Thoracic aorta (tissue), 2 donors: ENCODE results near the gene CHMP2A. TPM values are rescaled to one million over a fixed set of nuclear protein-coding genes. Genes with fewer than 3 reads are reported as not detected.

Source experiments
- ATAC-seq: fragments of 150-250 bp; one replicate; pipeline ENCODE4 v1.8.0; 2017; ENCODE audit warnings: low read depth; ENCODE audit not compliant: insufficient number of reproducible peaks, low FRiP score
- DNase-seq: peaks from one replicate; pipeline ENCODE4 v3.0.0-alpha.2; 2020; ENCODE audit warnings: low spot score
- H3K27ac ChIP-seq, 2 donors: fragments of 200-600 bp; sonication (generic); 1 replicate in 1 of 2; 2 replicates in 1 of 2; pipeline ENCODE4 v1.5.1; 2016; ENCODE audit warnings: mild to moderate bottlenecking in 2 of 2, moderate library complexity in 2 of 2
- H3K27me3 ChIP-seq: fragments of 200-600 bp; sonication (generic); replicated peaks from 2 replicates; pipeline ENCODE4 v1.6.0; 2016; ENCODE audit warnings: mild to moderate bottlenecking; ENCODE audit not compliant: insufficient read depth
- H3K36me3 ChIP-seq: fragments of 200-600 bp; sonication (generic); one replicate; pipeline ENCODE4 v1.5.1; 2016
- H3K4me1 ChIP-seq, 2 donors: fragments of 200-600 bp; sonication (generic); 1 replicate in 1 of 2; 2 replicates in 1 of 2; pipeline versions ENCODE4 v1.5.1 to v1.6.0; 2016; ENCODE audit warnings: low read depth in 2 of 2, mild to moderate bottlenecking in 1 of 2; ENCODE audit not compliant: control insufficient read depth in 1 of 2
- H3K4me3 ChIP-seq: fragments of 200-600 bp; sonication (generic); 2 replicates; pipeline ENCODE4 v1.5.1; 2016; ENCODE audit warnings: mild to moderate bottlenecking
- H3K9me3 ChIP-seq: fragments of 200-600 bp; sonication (generic); 2 replicates; pipeline ENCODE4 v1.5.1; 2016
- total RNA-seq, 2 donors: library from RNA; depleted of rRNA; stranded (reverse); fragments of >200 nt; gene quantifications; one replicate each; pipeline versions ENCODE4 v1.1.0 to v1.2.3, GENCODE V29; 2016
- TF ChIP-seq, protein P1 (sequence below): fragments of 200-600 bp; sonication (generic); IDR thresholded peaks from one replicate; pipeline ENCODE4 v1.5.1; 2019; ENCODE audit warnings: antibody characterized with exemption

Gene CHMP2A
- total RNA-seq, 2 donors from 2014 or later, result 90.3 to 98.8 TPM

DNA sequence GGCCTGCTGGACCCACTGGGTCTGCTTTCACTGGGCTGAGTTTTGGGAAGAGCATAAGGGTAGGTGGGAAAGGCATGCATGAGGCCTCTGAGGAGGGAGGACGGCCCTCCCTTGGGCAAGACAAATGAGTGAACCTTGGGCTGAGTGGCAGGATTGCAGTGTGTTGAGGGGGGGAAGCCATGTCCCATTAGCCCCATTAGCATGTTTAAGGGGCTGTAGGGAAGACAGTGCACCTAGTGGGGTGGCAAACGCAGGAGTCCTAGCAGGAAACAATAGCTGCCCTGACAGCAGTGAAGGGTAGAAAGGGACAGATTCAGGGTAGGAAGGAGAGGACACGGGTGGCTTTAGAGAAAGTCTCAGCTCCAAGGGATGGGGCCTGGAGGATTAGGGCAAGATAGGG is 32.2 kb downstream of the CHMP2A start:
- no peak for ATAC-seq
- no peak for DNase-seq
- TF ChIP-seq, protein P1, sequence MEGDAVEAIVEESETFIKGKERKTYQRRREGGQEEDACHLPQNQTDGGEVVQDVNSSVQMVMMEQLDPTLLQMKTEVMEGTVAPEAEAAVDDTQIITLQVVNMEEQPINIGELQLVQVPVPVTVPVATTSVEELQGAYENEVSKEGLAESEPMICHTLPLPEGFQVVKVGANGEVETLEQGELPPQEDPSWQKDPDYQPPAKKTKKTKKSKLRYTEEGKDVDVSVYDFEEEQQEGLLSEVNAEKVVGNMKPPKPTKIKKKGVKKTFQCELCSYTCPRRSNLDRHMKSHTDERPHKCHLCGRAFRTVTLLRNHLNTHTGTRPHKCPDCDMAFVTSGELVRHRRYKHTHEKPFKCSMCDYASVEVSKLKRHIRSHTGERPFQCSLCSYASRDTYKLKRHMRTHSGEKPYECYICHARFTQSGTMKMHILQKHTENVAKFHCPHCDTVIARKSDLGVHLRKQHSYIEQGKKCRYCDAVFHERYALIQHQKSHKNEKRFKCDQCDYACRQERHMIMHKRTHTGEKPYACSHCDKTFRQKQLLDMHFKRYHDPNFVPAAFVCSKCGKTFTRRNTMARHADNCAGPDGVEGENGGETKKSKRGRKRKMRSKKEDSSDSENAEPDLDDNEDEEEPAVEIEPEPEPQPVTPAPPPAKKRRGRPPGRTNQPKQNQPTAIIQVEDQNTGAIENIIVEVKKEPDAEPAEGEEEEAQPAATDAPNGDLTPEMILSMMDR, result no peak

DNA sequence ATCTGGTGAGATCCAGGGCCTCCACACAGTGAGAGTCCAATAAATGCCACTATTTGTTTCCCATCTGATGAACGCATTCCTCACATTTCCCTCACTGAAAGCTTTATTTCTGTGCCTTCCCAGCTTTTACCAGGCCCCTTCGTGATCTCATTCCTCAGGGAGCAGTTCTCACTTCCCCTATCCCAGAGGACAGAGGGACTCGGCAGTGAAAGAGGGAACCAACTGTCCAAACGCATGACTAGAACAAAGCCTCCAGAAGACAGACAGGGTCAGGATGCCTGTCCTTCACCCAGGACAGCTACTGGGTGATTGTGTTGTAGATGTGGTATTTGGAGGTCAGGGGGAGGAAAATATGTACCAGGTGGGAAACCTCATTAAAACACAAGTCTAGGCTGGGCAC is 33.3 kb downstream of the CHMP2A start:
- H3K4me1 ChIP-seq, result peaks cover 13 to 23% of the 10 kb centered on the region in 2 donors
- H3K27me3 ChIP-seq, result no peaks in the 10 kb centered on the region
- TF ChIP-seq, protein P1, result no peak
- H3K9me3 ChIP-seq, result no peaks in the 10 kb centered on the region
- H3K36me3 ChIP-seq, result peaks cover 9% of the 10 kb centered on the region
- H3K27ac ChIP-seq, result peak overlapping the region in 1 of 2 donors; percentile 27
- no peak for ATAC-seq
- no peak overlapping the region for H3K4me3 ChIP-seq
- DNase-seq, result no peak

More for the DNA sequence above, 32.2 kb downstream of the CHMP2A start:
- Histone ChIP-seq H3K27ac (no peak overlapping the region), H3K36me3 (no peaks in the 10 kb centered on the region), H3K27me3 (no peaks in the 10 kb centered on the region), H3K4me1 (peaks cover 8 to 20% of the 10 kb centered on the region in 2 donors), H3K9me3 (no peaks in the 10 kb centered on the region), H3K4me3 (no peak overlapping the region)

DNA sequence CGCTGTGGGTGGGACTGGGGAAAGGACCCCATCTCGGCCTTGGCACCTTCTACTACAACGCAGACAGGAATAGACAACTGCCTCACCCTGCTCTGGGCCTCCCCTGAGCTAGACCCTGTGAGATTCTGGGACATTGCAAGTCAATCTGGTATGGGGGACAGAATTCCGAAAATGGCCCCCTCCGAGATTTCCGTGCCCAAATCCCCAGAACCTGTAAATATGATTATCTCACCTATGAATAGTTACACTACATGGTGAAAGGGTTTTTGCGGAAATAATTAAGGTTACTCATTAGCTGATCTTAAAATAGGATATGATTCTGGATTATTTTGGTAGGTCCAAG is 34.7 kb downstream of the CHMP2A start:
- no peaks in the 10 kb centered on the region for H3K9me3 ChIP-seq
- TF ChIP-seq, protein P1, result no peak
- ATAC-seq (no peak), DNase-seq (no peak)
- H3K36me3 ChIP-seq, result peaks cover 21% of the 10 kb centered on the region
- peak overlapping the region; percentile 94 to 98 for H3K27ac ChIP-seq
- peak overlapping the region; percentile 97 for H3K4me3 ChIP-seq
- peaks cover 13 to 28% of the 10 kb centered on the region in 2 donors for H3K4me1 ChIP-seq
- no peaks in the 10 kb centered on the region for H3K27me3 ChIP-seq

DNA sequence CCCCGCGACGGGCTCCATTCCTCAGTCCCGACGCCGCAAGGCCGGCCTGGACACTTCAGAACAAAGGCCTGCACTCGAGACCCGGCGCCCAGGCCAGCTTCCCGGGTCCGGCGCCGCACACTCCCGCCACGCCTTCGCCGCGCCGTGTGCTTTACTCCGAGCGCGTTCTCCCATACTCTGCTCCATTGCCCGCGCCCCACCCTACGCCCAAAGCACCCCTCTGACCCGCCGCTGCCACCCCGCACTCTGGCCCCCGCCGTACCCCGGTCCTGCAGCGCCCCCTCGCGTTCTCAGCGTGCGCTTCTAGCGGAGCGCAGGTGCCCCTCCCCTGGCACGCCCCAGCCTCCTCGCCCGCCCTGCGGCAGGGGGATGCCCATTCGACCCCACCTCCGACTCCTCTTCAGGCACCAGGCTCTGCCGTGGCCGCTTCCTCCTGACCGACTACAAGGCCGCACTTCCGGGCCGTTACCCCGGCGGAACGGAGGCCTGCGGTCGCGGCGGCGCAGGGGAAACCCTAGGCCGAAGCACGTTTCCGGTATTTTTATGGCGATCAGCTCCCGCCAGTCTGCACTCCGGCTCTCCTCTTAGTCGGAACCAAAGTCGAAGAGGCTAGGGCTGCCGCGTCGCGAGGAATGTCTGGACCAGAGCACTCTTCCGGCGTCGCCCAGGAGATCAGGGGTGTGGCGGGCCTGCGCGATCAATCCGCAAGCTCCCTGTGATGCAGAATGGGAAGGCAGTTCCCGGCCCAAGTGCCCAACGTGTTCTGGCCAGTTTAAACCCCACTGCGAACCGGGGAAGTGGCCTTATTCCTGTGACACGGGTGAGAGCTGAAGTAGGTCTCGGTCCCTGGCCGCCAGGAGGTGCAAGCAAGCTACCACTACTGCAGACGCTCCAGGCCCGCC is 35.3 kb downstream of the CHMP2A start, which contains the start of gene ZBTB45:
Gene ZBTB45 (minus strand): TSS at position 456 of the 902 bp plus-strand sequence. CDS start 2,137 bp downstream, outside the sequence.
- TF ChIP-seq, protein P1, result peak; percentile 63

DNA sequence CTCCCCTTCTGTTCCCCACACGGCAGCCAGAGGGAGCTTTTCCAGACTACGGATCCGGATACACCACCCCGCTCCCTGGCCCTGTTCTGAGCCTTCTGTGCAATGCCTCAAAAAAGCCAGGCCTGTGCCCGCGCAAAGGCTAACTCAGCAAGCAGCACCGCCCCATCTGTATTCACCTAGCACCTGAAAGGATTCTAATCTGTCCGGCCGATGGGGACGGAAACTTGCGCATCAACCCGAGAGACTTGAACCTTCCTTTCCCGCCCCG is 35.9 kb downstream of the CHMP2A start:
- Histone ChIP-seq H3K36me3 (peaks cover 21% of the 10 kb centered on the region), H3K9me3 (no peaks in the 10 kb centered on the region), H3K4me3 (peak overlapping the region; percentile 97), H3K4me1 (peaks cover 13 to 32% of the 10 kb centered on the region in 2 donors), H3K27me3 (no peaks in the 10 kb centered on the region), H3K27ac (peak overlapping the region; percentile 94 to 98)
- TF ChIP-seq, protein P1, result no peak
- ATAC-seq (peak; percentile 37), DNase-seq (no peak)

More for the DNA sequence above, 35.3 kb downstream of the CHMP2A start, which contains the start of gene ZBTB45:
- peaks cover 21% of the 10 kb centered on the region for H3K36me3 ChIP-seq
- peak; percentile 93 for ATAC-seq
- no peaks in the 10 kb centered on the region for H3K9me3 ChIP-seq
- H3K27ac ChIP-seq, result peak within 1 kb of the TSS; percentile 94 to 98
- H3K27me3 ChIP-seq, result no peaks in the 10 kb centered on the region
- H3K4me1 ChIP-seq, result peaks cover 13 to 29% of the 10 kb centered on the region in 2 donors
- peak within 1 kb of the TSS; percentile 97 for H3K4me3 ChIP-seq
- peak; percentile 63 for DNase-seq
